Endometrial microvascular endothelial cells (primary cell): ENCODE data around the gene GPC5. TPM values are rescaled to one million over a fixed set of nuclear protein-coding genes. Genes with fewer than 3 reads are reported as not detected.
"Not testable (repeated sequence)": the region's sequence is repeated elsewhere in the genome, so short reads cannot be mapped to it uniquely, and the experiment has no call there.

ENCODE experiments used
- in situ Hi-C: cut with HindIII; loops from 2 replicates; pipeline ENCODE4 v1.10.0; 2017; ENCODE audit warnings: low sequenced_read_pairs, low pct_unique_long_range_greater_than_20kb; ENCODE audit errors: inconsistent ontology term
- total RNA-seq: library from RNA; depleted of rRNA; stranded (reverse); fragments of >200 nt; gene quantifications from one replicate; pipeline ENCODE4 v1.2.3, GENCODE V29; 2015; ENCODE audit errors: inconsistent ontology term

Gene GPC5
- total RNA-seq, 1 donor from 2014 or later, result 0.46 TPM

DNA sequence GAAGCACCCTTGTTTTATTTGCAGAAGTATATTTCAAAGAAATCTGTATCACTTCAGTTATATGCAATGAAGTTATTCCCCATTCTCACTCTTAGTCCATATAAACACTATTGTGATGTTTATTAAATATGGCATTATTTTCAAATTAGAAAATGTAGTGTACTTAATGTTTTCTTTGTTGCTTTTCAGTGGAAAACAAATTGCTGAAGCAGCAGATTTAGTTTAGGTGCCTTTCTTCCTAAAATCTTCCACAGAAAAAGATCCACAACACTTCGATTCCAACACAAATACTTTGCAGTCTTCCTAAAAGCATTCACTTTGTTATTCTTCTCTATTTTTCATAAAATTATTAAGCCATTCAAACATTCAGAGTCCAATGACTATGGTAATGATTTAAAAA, 1336.1 kb downstream of the GPC5 start:
- in situ Hi-C loops, result no loop called here

DNA sequence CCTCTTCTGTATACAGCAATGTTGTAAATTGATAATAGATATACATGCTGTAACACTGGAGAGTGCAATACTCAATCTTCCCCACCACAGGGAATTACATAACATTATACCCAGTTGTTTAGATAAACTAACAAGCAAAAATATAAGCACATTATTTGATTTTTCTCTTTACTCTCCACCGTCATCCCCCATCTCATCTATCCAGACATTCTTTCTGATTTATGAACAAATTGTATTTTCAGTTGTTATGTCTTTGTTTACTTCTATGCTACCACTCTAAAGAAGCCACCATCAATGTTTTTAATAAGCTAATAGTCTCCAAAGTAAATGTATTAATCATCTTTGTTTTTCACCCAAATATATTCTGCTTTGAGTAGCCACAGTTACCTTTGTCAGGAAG, 1337.5 kb downstream of the GPC5 start:
- in situ Hi-C loops, result no loop called here

DNA sequence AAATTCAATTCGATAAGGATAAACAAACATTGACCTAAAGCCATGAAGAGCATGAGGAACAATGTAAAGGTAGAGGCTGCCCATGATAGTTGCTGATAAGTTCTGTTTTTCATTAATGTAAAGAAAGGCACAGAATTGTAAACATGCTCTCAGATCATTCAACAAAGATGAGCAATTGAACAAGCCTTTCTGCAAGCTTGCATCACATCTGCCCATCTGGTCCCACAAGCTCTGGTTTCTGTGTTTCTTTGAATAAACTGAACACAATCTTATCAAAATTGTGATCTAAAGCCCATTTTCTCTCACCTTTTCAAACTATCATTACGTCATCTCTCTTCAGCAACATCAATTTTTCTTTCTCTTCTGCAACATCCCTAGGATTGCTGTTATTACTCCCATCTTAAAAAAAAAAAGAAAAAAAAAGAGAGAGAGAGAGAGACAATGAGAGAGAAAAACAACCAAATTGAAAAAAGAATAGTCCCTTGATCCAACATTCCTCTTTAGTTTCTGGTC, 1340.9 kb downstream of the GPC5 start:
- in situ Hi-C loops, result no loop called here

DNA sequence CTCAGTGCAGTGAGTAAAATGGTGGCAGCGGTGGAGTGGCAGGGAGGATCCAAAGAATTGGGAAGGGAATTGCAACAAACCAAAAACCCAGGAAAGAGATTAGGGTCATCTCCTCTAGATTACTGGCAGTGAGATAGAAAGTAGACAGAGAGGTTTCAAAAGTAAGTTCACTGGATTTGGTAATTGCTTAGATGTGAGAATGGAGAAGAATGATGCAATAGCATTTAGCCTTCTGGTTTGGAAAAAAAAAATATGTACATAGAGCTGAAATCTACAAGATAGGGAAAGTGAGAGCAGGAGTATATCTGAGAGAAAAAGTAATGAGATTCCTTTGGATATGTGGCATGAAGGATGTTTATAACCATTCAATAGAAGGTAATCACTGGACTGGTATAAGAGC, 1345.6 kb downstream of the GPC5 start:
- in situ Hi-C loops, result no loop called here

DNA sequence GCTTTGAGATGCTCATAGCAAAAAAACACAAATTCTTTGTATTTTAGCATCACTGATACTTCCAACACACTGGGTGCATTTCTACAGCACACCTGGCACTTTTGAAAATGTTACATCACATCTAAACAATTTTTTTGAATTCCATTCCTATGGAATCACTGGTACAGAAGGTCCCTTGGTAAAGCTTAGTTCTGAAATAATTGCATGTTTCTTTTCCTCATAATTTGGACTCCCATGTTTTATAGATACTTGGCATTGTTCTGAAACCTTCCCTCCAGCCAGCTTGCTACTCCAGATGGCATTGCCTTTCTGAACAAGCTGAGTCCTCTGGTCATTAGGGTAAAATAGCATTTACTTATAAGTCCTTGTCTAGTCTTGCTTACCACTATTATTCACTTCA, 1346.8 kb downstream of the GPC5 start:
- in situ Hi-C loops, result no loop called here

DNA sequence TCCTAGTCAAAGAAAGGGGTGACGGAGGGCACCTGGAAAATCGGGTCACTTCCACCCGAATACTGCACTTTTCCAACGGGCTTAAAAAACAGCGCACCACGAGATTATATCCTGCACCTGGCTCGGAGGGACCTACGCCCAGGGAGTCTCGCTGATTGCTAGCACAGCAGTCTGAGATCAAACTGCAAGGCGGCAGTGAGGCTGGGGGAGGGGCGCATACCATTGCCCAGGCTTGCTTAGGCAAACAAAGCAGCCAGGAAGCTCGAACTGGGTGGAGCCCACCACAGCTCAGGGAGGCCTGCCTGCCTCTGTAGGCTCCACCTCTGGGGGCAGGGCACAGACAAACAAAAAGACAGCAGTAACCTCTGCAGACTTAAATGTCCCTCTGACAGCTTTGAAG, 1354.3 kb downstream of the GPC5 start:
- in situ Hi-C loops, result not testable (repeated sequence)

DNA sequence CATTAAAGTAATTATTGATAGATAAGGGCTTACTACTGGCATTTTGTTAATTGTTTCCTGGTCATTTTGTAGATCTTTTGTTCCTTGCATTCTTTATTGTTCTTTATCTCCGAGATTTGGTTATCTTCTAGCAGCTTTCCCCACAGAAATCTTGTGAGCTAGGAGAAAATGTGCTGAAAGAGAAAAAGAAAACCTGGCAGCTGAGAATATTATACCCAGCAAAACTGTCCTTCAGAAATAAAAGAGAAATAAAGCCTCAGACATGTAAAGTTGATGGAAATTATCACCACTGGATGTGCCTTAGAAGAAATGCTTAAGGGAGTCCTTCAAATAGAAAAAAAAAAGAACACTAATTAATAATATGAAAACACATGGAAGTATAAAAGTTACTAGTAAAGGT, 1363.3 kb downstream of the GPC5 start:
- in situ Hi-C loops, result no loop called here

DNA sequence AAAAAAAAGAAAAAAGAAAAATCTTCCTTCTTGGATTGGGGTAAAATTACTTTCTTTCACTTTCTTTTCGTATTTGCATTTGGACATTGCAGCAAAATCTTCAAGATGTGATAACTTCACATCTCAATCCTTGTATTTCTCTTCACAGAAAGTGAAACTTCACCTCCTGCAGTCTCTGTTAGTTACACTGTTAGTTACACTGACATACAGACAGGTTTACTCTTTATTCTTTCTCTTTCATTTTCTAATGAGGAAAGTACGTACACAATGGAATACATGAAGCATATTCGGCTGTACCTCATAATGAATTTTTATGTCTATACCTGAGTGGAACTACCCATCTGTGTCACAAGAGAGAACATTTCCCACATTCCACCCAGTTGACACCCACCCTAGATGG, 1369.0 kb downstream of the GPC5 start:
- in situ Hi-C loops, result no loop called here

DNA sequence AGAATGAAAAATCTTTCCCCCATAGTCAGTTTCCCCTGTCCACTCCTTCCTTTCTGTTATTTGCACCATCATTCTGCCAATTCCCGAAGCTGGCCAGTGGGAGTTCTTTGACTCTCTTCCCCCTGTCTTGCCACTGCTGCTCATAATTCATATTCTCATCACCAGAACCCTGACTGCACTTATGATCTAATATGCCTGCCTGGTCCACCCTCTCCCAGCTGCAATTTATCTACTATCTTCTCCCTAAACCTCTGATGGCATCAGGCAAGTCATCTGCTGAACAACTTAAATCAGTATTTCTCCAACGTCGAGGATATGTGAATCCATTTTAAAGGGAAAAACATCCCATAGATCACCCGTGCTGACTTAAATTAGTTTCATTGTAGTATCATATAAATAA, 1370.2 kb downstream of the GPC5 start:
- in situ Hi-C loops, result no loop called here

DNA sequence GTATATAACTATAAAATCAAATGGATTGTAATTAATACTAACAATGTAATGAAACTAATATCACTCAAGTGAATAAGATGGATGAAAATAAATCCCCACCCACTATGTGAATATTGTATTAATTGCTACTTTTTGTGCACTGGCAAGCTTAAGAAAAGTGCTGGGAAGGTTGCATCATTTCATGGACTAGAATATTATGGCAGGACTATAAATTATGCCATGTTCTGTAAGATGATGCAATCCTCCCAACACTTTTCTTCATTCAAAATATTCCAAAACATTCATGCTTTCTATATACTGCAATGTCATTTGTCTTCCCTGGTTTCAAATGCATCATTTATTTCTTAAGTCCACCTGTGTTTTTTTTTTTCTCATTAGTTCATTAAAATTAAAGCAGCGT, 1370.6 kb downstream of the GPC5 start:
- in situ Hi-C loops, result no loop called here

DNA sequence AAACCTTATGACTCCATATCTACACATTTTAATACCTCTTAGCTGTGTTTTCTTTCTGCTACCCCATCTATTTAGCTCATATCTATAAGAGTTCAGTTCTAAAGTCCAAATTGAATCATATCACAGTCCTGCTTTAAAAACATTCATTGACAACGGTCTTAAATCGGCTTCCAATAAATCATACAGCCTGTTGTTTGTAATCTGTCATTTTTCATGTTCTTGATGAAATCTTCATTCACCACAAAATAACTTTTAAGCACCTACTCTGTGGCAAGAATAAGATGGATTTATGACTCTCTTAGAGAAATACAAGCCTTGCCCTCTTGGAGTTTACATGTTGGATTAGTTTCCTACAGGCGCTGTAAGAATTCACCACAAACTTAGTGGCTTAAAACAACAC, 1377.2 kb downstream of the GPC5 start:
- in situ Hi-C loops, result no loop called here

DNA sequence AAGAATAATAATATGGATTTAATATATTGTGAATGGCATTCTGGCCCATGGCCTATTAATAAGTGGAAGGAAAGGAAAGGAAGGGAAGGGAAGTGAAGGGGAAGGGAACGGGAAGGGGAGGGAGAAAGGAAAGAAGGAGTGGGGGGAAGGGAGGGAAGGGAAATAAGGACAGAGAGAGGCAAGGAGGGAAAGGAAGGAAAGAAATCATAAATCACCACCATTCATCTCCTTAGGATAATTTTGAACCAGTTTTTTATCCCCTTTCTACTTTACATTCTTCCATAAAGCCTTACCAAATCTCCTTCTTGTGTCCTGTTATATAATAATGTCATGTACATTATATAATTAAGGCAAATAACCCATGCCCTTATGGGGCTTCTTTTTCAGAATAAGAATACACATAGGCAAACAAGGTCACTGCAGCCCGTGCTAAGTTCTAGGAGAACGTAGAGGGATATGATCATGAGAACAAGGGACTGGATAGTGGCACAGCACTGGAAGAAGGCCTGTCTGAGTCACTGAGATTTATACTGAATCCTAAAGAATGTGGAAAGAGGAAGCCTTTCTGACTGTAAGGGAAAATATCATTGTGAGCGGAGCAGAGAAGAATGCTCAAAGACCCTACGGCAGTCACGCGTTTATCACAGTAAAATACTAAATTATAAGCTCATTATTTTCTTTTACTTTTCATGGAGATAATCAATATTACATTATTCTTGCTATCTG, 1383.7 kb downstream of the GPC5 start:
- in situ Hi-C loops, result no loop called here

DNA sequence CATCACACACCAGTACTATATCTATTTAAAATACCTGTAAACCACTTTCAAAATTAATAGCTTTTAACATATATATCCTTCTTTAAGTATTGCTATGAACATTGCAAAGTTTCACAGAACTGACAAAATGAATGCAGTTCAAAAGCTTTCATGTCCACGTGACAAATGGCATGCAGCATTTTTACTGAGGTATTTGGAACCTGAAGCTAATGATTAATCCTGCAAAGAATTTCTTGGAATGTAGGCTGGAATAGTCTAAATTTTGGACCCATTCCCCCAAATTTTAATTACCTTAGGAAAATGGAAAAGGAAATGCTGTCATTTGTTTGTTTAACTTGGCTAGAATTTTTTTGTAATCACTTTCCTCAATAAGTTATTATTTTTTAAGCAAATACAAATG, 1404.4 kb downstream of the GPC5 start:
- in situ Hi-C loops, result no loop called here

DNA sequence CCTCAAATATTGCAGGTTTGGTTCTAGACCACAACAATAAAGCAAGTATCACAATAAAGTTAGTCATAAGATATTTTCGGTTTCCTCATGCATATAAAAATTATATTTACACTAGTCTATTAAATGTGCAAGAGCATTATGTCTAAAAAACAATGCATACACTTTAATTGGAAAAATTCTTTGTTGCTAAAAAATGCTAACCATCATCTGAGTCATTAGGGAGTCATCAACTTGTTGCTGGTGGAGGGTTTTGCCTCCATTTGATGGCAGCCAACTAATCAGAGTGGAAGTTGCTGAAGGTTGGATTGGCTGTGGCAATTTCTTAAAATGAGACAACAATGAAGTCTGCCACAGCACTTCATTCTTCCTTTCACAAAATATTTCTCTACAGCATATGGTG, 1405.9 kb downstream of the GPC5 start:
- in situ Hi-C loops, result no loop called here

DNA sequence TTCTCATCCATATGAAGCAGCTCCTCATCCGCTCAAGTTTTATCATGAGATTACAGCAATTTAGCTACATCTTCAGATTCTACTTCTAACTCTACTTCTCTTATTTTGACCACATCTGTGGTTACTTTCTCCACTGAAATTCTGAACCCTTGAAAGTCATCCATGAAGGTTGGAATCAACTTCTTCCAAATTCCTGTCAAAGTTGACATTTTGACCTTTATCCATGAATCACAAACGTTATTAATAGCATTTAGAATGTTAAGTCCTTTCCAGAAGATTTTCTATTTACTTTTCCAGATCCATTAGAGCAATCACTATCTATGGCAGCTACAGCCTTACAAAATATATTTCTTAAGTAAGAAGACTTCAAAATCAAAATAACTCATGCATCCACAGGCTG, 1406.5 kb downstream of the GPC5 start:
- in situ Hi-C loops, result no loop called here

DNA sequence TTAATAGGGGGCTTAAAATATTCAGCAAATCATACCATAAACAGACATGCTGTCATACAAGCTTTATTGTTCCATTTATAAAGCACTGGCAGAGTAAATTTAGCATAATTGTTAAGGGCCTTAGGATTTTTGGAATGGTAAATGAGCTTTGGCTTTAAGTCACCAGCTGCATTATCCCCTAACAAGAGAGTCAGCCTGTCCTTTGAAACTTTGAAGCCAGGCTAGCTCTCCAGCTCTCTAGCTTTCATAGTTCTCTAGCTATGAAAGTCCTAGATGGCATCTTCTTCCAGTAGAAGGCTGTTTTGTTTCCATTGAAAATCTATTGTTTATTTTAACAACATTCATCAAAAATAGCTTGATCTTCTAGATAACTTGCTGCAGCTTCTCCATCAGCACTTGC, 1407.3 kb downstream of the GPC5 start:
- in situ Hi-C loops, result no loop called here

DNA sequence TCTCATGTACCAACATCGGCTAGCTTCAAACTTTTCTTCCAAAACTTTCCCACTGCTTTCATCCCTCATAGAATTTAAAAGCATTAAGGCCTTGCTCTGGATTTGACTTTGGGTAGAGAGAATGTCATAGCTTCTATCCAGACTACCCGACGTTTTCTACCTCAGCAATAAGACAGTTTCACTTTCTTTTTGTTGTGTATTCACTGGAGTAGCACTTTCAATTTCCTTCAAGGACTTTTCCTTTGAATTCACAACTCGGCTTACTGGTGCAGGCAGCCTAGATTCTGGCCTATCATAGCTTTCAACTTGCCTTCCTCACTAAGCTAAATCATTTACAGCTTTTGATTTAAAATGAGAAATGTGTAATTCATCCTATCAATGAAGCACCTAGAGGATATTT, 1407.8 kb downstream of the GPC5 start:
- in situ Hi-C loops, result no loop called here

DNA sequence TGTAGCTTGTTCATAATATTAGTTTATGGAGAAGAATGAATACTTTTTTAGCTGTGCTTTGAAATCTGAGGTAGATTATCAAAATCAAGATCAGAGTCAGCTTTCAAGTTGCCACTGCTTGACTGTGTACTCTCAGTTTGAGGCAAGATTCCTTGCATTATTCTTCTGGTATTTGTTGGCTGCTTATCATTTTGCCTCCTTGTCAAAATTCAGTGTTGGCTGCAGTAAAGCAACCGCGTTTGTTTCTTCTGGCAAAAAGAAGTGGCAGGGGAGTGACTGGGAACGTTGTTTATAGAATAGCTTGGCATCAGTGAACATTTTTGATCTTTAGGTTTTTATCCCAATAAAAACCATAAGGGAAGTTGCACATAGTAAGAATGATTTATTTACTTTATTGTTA, 1408.9 kb downstream of the GPC5 start:
- in situ Hi-C loops, result no loop called here

DNA sequence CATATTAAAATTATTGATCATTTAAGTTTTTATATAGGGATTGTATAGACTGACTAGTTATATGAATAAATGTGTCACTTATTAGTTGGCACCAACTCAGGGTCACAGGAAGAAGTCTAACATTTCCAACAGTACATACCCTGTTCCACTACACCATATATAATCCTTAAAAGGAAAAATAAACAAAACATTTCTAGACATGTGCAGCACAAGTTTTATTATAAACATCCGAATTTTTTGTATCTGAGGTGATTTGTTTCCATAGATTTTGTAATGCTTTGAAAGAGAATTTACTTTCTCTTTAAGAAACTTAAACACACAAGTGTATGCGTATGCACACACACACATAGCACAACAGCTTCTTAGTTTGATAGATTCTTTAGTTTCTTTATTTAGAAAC, 1409.5 kb downstream of the GPC5 start:
- in situ Hi-C loops, result no loop called here

DNA sequence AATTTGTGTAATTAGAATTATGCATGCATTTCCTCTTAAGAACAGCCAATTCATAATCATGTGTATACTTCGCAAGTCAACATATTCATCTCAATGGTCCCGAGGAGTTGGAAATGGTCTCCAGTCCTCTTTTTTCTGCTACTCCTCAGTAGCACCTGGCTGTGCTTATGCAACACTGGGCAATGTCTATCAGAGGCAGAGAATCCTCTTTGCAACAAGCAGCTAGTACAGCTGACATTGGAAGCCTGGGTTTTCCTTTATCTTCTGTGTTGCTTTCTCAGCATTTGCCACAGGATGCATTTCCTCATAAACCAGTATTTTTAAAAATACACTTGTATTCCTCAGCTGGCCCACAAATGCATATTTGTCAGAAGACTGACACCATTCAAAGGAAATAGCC, 1422.9 kb downstream of the GPC5 start:
- in situ Hi-C loops, result no loop called here

DNA sequence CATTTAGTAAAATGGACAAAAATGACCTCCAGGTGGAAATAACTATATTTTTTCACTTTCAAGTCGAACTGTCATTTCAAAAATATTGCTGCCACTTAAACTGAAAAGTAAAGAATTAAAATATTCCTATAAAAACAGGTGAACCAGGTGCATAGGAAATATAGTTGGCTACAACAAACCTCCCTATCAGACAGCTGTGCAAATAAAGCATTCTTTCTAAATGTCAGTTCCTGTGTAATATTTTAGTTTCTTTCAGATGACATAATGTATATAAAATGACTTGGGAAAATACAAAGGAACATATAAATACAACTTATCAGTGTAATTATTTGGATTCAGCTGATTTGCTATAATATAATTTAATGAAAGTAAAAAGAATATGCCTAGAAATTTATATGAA, 1424.6 kb downstream of the GPC5 start:
- in situ Hi-C loops, result no loop called here
